ENCODE data around the gene IRF9.

- no peak for TF ChIP-seq EZH2 (optimal IDR thresholded peaks at IDR 0.05; ENCODE audit: low read depth, low read length)
- TF ChIP-seq, protein P1, sequence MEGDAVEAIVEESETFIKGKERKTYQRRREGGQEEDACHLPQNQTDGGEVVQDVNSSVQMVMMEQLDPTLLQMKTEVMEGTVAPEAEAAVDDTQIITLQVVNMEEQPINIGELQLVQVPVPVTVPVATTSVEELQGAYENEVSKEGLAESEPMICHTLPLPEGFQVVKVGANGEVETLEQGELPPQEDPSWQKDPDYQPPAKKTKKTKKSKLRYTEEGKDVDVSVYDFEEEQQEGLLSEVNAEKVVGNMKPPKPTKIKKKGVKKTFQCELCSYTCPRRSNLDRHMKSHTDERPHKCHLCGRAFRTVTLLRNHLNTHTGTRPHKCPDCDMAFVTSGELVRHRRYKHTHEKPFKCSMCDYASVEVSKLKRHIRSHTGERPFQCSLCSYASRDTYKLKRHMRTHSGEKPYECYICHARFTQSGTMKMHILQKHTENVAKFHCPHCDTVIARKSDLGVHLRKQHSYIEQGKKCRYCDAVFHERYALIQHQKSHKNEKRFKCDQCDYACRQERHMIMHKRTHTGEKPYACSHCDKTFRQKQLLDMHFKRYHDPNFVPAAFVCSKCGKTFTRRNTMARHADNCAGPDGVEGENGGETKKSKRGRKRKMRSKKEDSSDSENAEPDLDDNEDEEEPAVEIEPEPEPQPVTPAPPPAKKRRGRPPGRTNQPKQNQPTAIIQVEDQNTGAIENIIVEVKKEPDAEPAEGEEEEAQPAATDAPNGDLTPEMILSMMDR (IDR thresholded peaks at IDR 0.05; ENCODE audit: low read length): no peak
- TF ChIP-seq EZH2phosphoT487 (IDR thresholded peaks at IDR 0.05; ENCODE audit: low read length): no peak
Observed at GRCh38 chr14:24212924-24213865, 52.1 kb downstream of the IRF9 start, which contains the start of gene CHMP4A.
